Measurements from ENCODE around the gene ATAD2B. TPM values are rescaled to one million over a fixed set of nuclear protein-coding genes. Genes with fewer than 3 reads are reported as not detected.

ATAD2B gene
- polyA plus RNA-seq (2012; rRNA removed): 1.3 and 1.7 TPM in 2 replicates
- 1.5 and 1.6 TPM in 2 replicates for polyA plus RNA-seq (2012; cell fraction: cytosol; rRNA removed)
- 2.2 and 5.0 TPM in 2 replicates for polyA plus RNA-seq (2012; cell fraction: nucleus; rRNA removed)

DNA sequence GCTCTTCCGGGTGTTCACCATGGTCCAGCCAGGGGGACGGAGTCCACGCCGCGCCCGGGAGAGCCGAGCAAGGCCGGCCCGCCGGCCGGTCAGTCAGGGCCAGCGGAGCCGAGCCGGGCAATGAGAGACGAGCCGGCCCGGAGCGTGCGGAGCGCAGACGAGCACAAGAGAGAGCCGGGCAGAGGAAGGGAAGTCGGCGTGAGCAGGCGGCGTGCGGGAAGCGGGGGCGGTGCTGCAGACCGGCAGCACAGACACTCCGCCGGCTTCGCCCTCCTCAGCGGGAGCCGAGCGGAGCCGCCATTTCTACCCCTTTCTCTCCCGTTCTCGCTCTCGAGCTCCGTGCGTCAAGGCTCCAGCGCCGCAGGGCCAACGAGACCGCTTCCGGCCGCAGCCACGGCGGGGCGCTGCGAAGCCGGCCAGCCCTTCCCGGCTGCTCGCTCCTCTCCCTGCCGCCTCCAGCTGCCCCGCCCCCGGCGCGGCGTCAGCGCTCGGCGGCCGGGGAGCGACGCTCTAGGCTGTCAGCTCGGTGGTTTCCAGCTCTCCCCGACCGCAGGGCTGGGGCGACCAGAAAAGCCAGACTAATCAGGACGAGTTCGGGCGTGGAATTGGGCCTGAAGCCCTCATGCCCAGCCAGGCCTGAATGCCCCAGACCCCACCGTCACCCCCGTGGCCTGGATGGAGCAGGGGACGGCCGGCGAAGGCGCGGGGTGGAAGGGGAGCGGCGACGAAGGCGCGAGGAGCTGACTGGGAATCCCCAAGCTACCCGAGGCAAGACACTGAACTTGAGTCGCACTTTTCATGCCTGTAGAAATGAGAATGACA, at the start of gene ATAD2B:
Gene ATAD2B (minus strand): TSS at position 374 of the 822 bp plus-strand sequence. CDS start 353 bp downstream, at position 21.
- CTCF ChIA-PET: interaction anchor here (0.6 to 6.6 kb wide), 56 partner anchors 8 to 523 kb away, joined by 3 to 75 read pairs (median 4); partner anchors contain the start of genes FKBP1B, MFSD2B, SF3B6 and TP53I3
- TF ChIP-seq MEF2A (IDR thresholded peaks at IDR 0.05; ENCODE audit: borderline replicate concordance, low read depth): no peak
- no peak for TF ChIP-seq FOSL2 (IDR thresholded peaks at IDR 0.05; ENCODE audit: borderline replicate concordance, low read depth)
- TF ChIP-seq, protein P1, sequence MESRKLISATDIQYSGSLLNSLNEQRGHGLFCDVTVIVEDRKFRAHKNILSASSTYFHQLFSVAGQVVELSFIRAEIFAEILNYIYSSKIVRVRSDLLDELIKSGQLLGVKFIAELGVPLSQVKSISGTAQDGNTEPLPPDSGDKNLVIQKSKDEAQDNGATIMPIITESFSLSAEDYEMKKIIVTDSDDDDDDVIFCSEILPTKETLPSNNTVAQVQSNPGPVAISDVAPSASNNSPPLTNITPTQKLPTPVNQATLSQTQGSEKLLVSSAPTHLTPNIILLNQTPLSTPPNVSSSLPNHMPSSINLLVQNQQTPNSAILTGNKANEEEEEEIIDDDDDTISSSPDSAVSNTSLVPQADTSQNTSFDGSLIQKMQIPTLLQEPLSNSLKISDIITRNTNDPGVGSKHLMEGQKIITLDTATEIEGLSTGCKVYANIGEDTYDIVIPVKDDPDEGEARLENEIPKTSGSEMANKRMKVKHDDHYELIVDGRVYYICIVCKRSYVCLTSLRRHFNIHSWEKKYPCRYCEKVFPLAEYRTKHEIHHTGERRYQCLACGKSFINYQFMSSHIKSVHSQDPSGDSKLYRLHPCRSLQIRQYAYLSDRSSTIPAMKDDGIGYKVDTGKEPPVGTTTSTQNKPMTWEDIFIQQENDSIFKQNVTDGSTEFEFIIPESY (IDR thresholded peaks at IDR 0.05; ENCODE audit: borderline replicate concordance, low read depth): 0 out of 2 replicates have a peak, but pooled peaks have one; percentile 9
- no peak for TF ChIP-seq RFX5 (IDR thresholded peaks at IDR 0.05; ENCODE audit: low read length)
- peak; percentile 73 for TF ChIP-seq MXI1 (IDR thresholded peaks at IDR 0.05; ENCODE audit: low read depth, low read length)
- TF ChIP-seq TEAD4 (IDR thresholded peaks at IDR 0.05; ENCODE audit: borderline replicate concordance, insufficient read depth): no peak
- TF ChIP-seq, protein P2, sequence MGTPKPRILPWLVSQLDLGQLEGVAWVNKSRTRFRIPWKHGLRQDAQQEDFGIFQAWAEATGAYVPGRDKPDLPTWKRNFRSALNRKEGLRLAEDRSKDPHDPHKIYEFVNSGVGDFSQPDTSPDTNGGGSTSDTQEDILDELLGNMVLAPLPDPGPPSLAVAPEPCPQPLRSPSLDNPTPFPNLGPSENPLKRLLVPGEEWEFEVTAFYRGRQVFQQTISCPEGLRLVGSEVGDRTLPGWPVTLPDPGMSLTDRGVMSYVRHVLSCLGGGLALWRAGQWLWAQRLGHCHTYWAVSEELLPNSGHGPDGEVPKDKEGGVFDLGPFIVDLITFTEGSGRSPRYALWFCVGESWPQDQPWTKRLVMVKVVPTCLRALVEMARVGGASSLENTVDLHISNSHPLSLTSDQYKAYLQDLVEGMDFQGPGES (IDR thresholded peaks at IDR 0.05; ENCODE audit: low read depth, low read length): no peak
- peak; percentile 10; the same call in 1 of the 2 replicates for TF ChIP-seq NFIC (IDR thresholded peaks at IDR 0.05; ENCODE audit: borderline replicate concordance)
- peak; percentile 45 for TF ChIP-seq FOXJ3 (CRISPR knock-in tag; IDR thresholded peaks at IDR 0.05)
- TF ChIP-seq JUND (IDR thresholded peaks at IDR 0.05): no peak
- TF ChIP-seq, protein P3, sequence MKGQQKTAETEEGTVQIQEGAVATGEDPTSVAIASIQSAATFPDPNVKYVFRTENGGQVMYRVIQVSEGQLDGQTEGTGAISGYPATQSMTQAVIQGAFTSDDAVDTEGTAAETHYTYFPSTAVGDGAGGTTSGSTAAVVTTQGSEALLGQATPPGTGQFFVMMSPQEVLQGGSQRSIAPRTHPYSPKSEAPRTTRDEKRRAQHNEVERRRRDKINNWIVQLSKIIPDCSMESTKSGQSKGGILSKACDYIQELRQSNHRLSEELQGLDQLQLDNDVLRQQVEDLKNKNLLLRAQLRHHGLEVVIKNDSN (IDR thresholded peaks at IDR 0.05; ENCODE audit: borderline replicate concordance, low read depth): no peak
- TF ChIP-seq YY1 (IDR thresholded peaks at IDR 0.05; ENCODE audit: low read depth): peak; percentile 90
- TF ChIP-seq CHD2 (IDR thresholded peaks at IDR 0.05; ENCODE audit: low read length, partially characterized antibody): peak; percentile 95
- TF ChIP-seq NRF1 (IDR thresholded peaks at IDR 0.05; ENCODE audit: low read depth, low read length): no peak; the same call in 1 of the 2 replicates
- TF ChIP-seq RXRA (IDR thresholded peaks at IDR 0.05; ENCODE audit: borderline replicate concordance, low read depth): no peak
- peak; percentile 92; the same call in 1 of the 2 replicates for TF ChIP-seq SIN3A (IDR thresholded peaks at IDR 0.05; ENCODE audit: borderline replicate concordance, low read depth, low read length)
- TF ChIP-seq EP300 (IDR thresholded peaks at IDR 0.05; ENCODE audit: borderline replicate concordance in 1 of 2, low read depth in 1 of 2, low read length in 1 of 2): peak; percentile 23 to 58; a peak in 3 of 4 replicates
- TF ChIP-seq, protein P4, sequence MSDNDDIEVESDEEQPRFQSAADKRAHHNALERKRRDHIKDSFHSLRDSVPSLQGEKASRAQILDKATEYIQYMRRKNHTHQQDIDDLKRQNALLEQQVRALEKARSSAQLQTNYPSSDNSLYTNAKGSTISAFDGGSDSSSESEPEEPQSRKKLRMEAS (IDR thresholded peaks at IDR 0.05; ENCODE audit: low read depth): peak; percentile 5; the same call in 1 of the 2 replicates
- TF ChIP-seq GABPA (IDR thresholded peaks at IDR 0.05; ENCODE audit: low read depth): peak; percentile 10; the same call in 1 of the 2 replicates
- peak; percentile 84 for TF ChIP-seq RAD21 (IDR thresholded peaks at IDR 0.05; ENCODE audit: low read length)
- TF ChIP-seq, protein P5, sequence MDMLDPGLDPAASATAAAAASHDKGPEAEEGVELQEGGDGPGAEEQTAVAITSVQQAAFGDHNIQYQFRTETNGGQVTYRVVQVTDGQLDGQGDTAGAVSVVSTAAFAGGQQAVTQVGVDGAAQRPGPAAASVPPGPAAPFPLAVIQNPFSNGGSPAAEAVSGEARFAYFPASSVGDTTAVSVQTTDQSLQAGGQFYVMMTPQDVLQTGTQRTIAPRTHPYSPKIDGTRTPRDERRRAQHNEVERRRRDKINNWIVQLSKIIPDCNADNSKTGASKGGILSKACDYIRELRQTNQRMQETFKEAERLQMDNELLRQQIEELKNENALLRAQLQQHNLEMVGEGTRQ (IDR thresholded peaks at IDR 0.05; ENCODE audit: borderline replicate concordance, low read depth, low read length): no peak
- TF ChIP-seq, protein P6, sequence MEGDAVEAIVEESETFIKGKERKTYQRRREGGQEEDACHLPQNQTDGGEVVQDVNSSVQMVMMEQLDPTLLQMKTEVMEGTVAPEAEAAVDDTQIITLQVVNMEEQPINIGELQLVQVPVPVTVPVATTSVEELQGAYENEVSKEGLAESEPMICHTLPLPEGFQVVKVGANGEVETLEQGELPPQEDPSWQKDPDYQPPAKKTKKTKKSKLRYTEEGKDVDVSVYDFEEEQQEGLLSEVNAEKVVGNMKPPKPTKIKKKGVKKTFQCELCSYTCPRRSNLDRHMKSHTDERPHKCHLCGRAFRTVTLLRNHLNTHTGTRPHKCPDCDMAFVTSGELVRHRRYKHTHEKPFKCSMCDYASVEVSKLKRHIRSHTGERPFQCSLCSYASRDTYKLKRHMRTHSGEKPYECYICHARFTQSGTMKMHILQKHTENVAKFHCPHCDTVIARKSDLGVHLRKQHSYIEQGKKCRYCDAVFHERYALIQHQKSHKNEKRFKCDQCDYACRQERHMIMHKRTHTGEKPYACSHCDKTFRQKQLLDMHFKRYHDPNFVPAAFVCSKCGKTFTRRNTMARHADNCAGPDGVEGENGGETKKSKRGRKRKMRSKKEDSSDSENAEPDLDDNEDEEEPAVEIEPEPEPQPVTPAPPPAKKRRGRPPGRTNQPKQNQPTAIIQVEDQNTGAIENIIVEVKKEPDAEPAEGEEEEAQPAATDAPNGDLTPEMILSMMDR (IDR thresholded peaks at IDR 0.05): peak; percentile 87
- no peak for TF ChIP-seq EZH2phosphoT487 (IDR thresholded peaks at IDR 0.05; ENCODE audit: borderline replicate concordance, low read depth)
- TF ChIP-seq GATA2 (CRISPR knock-in tag; IDR thresholded peaks at IDR 0.05): no peak
- no peak for TF ChIP-seq TCF12 (IDR thresholded peaks at IDR 0.05)

More for the DNA sequence above, at the start of gene ATAD2B:
- 0% methylated on average over 35 of the region's 88 CpGs for WGBS (ENCODE audit: low lambda C conversion rate)
- peak within 1 kb of the TSS; percentile 96 for H3K9ac ChIP-seq
- H3K4me2 ChIP-seq: peak within 1 kb of the TSS; percentile 77
- peak within 1 kb of the TSS; percentile 84 to 97 for H3K4me3 ChIP-seq (ENCODE audit: low read depth in 2 of 2, low read length in 1 of 2)
- H2AFZ ChIP-seq (ENCODE audit: low read depth): peak within 1 kb of the TSS; percentile 96
- POLR2A ChIA-PET: interaction anchor here (0.6 to 3.8 kb wide), 18 partner anchors 13 to 866 kb away, joined by 3 to 66 read pairs (median 3); partner anchors contain the start of genes CENPO, FKBP1B, ITSN2 and PTRHD1
- H3F3A ChIP-seq (replicated peaks; ENCODE audit: insufficient read depth): peaks cover 20% of the 10 kb centered on the region
- peaks cover 14% of the 10 kb centered on the region for H4K20me1 ChIP-seq (ENCODE audit: insufficient read depth)
- H3K9me3 ChIP-seq: no peaks in the 10 kb centered on the region
- H3K4me1 ChIP-seq (ENCODE audit: control insufficient read depth in 1 of 2, insufficient read depth in 2 of 2, low read depth in 1 of 2, low read length in 1 of 2): peaks cover 8 to 13% of the 10 kb centered on the region in 2 experiments; a peak in 3 of 4 replicates
- H3K36me3 ChIP-seq (replicated peaks in 1 of 2; ENCODE audit: control insufficient read depth in 1 of 2, insufficient read depth in 2 of 2, low read length in 1 of 2): peaks cover 0 to 10% of the 10 kb centered on the region in 2 experiments
- H3K27ac ChIP-seq (ENCODE audit: low read depth in 2 of 2, low read length in 1 of 2): peak within 1 kb of the TSS; percentile 94 to 95
- H3K79me2 ChIP-seq (ENCODE audit: insufficient read depth): peaks cover 73% of the 10 kb centered on the region
- no peaks in the 10 kb centered on the region for H3K9me2 ChIP-seq
- DNase-seq: peak; percentile 99
- H3K27me3 ChIP-seq (ENCODE audit: insufficient read depth): no peaks in the 10 kb centered on the region
